HG03045 (cell line): ENCODE results near the gene PDRG1.
"Not testable (repeated sequence)": the region's sequence is repeated elsewhere in the genome, so short reads cannot be mapped to it uniquely, and the experiment has no call there.

ENCODE experiments used
- ATAC-seq: cut with Tn5 transposase; IDR thresholded peaks from one replicate; pipeline ENCODE4 v1.9.1; 2021; ENCODE audit warnings: mild to moderate bottlenecking, moderate library complexity; ENCODE audit not compliant: unreplicated experiment

Gene PDRG1

DNA sequence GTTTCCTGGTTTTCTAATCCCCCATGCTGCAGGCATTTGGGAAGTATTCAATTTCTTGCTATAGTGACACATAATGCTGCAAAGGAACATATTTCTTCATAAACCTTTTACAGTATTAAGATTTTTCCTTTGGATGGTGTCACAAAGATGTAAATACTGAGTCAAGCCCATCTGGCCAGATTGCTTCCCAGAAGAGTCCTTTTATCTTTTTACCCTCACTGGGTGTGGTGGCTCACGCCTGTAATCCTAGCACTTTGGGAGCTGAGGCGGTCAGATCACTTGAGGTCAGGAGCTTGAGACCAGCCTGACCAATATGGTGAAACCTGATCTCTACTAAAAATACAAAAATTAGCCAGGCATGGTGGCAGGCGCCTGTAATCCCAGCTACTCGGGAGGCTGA is 22.2 kb downstream of the PDRG1 start:
- ATAC-seq, result not testable (repeated sequence)

DNA sequence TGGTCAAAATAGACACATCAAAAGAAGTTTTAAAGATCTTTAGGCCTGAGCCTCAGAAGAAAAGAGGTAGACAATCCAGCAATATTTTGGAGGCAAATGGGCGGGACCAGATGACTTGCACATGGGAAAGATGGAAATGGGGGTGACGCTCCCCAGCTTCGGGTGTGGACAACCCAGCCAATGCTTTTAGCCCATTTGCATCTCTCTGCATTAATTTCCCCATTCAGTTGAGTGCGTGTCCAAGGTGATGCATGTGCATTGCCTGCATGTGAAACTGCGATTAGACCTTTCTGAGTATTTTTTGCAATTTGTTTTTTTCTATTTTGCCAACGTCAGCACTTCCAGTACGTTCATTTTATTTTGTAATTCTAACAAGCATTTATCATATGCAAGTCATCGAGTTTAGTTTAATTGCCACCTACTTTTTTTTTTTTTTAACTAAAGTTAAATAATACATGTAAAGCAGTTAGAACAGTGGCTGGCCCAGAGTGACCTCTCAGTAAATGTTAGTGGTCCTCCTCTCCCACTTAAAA is 24.2 kb downstream of the PDRG1 start:
- no peak for ATAC-seq

DNA sequence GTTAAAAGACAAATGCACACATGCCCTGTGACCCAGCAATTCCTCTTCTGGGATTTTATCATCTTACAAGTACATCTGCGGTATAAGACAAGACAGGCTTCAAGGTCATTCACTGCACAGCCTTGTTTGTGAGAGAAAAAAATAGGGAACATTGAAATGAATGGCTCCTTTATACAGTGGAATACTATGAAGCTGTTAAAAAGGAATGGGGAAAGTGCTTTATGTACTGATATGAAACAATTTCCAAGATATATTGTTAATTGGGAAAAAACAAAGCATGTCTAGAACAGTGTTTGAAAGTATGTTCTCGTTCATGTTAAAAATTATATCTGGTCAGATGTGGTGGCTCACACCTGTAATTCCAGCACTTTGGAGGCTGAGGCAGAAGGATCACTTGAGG is 25.4 kb downstream of the PDRG1 start:
- no peak for ATAC-seq

DNA sequence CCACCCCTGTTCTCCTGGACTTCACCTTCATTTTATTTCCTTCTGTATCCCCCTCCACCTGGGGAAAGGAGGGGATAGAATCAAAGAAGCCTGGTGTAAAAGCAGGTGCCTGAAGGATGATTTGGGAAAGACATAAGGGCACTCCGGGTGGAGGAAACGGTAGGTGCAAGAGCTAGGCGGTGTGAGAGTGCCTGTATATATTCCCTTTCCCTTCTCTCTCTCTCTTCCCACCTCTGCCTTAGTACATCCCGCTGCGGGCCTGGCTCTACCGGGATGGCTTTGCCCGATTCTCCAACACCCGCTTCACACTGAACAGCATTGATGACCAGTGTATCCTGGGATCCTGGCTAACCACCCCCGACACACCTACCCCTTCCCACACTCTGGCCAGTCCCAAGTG is 26.2 kb downstream of the PDRG1 start:
- ATAC-seq, result no peak

DNA sequence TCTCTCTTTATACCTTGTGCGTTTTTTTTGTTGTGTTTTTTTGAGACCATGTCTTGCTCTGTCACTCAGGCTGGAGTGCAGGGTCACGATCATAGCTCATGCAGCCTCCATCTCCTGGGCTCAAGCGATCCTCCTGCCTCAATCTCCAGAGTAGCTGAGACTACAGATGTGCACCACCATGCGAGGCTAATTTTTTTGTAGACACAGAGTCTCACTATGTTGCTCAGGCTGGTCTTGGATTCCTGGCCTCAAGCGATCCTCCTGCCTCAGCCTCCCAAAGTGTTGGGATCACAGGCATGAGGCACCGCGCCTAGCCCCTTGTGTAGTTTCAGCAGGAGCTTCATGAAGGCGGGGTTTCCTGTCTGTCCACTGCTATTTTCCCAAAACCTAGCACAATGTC is 27.3 kb downstream of the PDRG1 start:
- no peak for ATAC-seq

DNA sequence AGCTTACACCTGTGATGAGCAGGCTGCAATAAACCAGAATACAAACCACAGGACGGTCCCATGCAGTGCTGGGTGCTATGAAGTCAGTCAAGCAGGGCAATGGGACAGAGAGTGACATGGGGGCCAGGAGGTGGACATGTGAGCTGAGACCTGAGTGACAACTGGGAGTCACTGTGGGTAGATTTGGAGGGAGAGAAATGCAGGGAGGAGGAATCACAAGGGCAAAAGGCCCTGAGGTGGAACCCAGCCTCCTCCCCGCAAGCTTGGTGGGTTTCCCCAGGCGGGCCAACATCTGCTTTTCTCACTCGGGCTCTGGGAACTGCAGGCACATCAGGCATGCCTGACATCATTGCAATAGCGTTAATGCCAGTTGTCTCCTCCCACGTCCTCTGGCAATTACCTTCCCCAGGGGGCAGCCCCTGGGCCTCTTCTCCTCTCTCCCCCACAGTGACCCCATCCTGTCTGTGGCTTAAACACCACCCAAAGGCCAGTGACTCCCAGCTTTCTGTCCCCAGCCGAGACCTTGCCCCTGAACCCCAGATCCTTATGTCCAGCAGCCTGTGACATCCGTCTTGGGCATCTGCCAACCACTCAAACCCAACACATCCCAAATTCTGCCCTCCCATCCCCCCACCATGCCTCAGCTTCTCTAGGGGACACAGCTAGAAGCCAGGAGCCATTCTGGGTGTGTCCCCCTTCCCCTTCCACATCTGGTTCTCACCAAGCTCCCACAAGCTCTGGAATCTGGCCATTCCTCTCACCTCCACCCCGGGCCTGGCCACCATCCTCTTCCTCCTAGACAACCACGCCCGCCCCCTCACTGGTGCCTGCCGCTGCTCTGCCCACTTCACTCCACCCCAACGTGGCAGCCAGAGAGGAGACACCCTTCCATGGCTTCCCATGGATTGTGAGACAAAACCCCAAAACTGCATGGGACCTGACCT is 28.2 kb downstream of the PDRG1 start:
- ATAC-seq, result peak; percentile 68

DNA sequence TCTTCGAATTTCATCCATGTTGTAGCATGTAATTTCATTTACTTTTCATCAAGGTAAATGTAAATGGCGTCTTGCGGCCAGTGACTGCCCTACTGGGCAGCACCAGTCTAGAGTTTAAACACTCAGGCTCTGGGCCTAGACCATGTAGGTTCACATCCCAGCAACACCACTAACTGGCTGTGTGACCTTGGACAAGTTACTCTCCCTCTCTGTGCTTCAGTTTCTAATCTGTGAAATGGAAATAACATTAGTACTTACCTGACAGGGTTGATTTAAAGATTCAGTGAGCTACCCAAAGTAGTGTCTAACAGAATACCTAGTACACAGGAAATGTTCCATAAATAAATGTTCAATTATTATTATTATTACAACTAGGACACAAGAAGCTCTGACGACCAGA is 29.3 kb downstream of the PDRG1 start:
- no peak for ATAC-seq

DNA sequence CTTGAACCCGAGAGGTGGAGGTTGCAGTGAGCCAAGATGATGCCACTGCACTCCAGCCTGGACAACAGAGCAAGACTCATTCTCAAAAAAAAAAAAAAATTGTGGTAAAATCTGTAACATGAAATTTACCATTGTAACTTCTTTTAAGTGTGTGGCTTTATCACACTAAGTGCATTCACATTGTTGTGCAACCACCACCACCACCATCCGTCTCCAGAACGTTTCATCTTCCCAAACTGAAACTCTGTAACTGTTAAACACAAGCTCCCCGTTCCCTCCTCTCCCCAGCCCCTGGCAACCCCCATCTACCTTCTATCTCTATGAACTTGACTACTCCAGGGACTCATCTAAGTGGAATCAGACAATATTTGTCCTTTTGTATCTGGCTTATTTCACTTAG is 29.7 kb downstream of the PDRG1 start:
- no peak for ATAC-seq

DNA sequence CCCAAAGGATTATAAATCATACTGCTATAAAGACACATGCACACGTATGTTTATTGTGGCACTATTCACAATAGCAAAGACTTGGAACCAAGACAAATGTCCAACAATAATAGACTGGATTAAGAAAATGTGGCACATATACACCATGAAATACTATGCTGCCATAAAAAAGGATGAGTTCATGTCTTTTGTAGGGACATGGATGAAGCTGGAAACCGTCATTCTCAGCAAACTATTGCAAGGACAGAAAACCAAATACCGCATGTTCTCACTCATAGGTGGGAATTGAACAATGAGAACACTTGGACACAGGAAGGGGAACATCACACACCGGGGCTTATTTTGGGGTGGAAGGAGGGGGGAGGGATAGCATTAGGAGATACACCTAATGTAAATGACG is 30.4 kb downstream of the PDRG1 start:
- ATAC-seq, result not testable (repeated sequence)

DNA sequence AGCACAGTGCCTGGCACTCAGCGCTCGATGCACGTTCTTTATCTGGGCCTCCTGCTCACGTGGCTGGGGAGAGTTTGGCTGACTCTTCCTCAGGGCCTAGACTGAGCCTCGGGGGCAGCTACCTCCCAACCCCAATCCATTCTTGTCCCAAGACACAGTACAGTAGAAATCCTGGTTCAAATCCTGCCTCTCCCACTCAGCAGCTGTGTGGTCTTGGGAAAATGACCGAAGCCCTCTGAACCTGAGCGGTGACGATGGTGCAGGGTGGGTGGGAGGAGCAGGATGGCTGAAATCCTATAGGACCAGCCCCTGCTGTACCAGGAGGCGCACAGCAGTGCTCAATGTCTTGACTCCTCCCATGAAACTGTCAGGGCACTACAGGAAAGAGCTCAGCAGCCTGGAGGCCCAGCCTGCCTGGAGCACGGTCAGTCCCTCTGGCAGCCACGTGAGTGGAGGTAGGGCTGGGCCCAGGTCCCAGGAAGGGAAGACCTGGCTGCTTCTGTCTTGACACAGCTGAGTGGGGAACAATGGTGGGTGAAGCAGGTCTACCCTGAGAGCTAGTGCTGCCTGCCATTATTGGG is 31.5 kb downstream of the PDRG1 start:
- ATAC-seq, result no peak

DNA sequence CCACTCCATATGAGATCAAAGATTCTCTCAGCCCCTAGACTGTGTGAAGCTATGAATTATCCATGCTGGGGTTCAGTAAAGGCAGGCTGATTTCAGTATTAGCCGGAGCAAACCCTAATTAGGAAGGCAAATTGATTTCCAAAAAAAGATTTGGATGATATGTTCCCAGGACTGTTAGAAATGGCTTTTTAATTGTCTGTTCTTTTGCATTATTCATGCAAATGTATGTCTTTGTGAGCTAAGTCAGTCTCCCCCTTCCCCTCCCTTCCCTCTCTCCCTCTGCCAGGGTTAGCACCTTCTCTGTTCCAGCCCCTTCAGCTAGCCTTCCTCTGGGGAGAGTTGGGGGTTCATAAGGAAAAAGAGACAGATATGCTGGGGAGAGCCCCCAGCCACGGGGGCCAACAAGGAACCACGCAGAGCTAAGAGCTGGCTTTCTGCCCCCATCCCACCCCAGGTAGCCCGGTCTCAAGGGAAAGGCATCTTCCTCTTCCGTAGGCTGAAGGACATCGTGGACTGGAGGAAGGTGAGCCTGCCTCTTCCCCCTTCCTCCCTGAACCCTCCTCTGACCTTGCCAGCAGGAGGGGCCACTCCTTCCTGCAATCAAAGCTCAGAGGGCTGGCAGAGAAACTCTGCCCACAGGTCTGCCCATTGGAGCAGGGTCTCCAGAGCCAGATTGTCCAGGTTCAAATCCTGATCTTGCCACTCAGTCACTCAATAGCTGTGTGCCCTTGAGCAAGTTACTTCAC is 32.3 kb downstream of the PDRG1 start:
- ATAC-seq, result no peak

DNA sequence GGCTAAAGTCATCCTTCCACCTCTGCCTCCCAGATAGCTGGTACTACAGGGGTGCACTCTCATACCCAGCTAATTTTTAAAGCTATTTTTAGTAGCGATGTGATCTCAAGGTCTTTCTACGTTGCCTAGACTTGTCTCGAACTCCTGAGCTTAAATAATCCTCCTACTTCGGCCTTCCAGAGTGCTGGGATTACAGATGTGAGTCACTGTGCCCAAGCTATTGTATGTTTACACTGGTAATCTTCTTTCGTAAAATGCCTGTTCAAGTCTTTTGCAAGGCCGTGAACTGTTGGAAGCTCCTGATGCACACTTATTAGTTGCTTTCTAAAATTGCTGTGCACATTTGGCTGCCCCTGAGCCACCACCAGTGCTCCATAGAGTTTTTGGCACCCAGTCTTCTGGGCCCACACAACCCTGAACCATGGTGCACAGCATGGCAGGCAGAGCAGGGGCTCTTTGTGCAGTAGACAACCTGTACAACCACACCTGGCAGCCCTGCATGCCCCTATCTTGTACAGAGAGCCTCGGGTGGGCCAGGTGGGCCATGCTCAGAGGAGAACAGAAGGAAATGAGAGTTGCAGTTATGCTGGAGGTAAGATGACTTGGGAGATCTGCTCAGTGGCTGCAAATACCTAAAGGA is 33.3 kb downstream of the PDRG1 start:
- ATAC-seq, result no peak

DNA sequence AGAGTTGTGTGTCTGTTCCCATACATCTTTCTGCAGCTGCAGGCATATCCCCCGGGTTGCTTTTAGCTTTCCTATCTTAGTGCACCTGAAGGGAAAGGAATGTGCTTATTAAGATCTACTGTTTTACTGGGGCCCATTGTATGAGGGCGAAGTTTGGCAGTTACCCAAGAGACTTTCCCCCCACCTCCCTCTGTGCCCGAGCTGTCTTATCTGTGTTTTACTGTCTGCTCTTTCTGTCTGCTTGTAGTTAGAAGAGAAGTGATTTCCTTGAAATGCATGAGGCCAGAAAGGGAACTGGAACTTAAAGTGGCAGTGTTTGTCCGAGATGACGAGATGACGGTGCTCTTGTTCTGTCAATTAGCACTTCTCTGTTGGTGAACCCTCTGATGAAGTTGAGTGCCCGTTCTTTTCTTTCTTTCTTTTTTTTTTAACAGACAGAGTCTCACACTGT is 33.9 kb downstream of the PDRG1 start:
- ATAC-seq, result not testable (repeated sequence)

DNA sequence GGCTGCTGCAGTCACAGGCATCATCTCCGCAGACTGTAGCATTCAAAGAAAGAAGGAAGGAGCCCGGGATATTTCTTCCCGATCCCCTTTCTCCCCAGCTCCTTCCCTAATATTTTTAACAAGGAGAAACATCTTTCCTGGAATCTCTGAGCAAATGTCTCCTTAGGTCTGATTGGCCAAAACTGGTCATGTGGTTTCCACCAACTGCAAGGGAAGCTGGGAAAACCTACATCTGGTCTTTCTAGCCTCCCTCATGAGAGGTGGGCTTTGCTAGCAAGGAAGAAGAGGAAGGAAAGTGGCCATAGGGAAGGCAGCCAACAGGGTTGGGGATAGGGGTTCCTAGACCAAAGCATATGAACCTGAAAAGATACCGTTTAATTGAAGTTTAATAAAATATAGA is 35.1 kb downstream of the PDRG1 start:
- no peak for ATAC-seq

DNA sequence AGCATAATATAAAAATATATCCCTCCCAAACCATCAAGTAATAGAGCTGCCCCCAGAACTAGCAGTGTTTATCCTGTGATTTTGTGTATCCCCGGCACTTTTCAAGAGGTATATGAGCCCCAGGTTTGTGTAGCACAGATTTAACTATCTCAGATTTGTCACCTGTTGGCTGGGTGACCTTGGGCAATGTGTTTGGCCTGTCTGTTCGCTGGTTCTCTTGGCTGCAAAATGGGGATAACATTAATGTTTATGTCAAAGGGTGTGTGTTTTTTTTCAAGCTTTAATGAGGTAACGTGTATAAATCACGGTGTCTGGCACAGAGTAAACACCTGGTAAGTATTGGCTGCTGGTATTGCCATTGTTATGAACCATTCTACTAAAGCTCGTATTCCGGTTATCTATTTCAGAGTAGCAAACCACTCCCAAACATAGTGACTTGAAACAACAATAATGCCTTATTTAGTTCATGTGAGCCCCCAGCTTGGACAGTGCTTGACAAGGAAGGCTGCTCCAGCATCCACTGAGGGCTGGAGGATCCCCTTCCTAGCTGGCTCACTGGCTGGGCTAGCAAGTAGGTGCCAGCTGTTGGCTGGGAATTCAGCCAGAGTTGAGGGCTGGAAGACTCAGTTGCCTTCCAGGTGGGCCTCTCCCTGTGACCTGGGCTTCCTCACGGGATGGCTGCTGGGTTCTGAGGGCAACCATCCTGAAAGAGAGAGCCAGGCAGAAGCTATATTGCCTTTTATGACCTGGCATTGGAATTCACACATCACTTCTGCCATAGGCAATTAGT is 36.2 kb downstream of the PDRG1 start:
- ATAC-seq, result no peak

DNA sequence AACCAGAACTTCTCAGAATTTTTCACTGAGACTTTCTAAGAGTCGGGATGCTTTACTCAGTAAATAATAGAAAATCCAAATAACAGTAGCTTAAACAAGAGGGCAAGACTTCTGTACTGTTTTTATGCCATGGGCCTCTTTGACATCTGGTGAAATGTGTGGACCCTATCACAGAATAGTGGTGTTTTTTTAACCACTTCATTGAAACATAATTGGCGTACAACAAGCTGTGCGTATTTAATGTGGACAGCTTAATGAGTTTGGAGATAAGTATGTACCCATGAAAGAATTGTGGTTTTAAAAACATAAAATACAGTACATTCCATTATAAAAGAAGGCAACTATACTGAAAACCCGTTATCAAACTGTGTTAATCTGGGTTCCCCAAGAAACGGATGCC is 37.7 kb downstream of the PDRG1 start:
- ATAC-seq, result no peak

DNA sequence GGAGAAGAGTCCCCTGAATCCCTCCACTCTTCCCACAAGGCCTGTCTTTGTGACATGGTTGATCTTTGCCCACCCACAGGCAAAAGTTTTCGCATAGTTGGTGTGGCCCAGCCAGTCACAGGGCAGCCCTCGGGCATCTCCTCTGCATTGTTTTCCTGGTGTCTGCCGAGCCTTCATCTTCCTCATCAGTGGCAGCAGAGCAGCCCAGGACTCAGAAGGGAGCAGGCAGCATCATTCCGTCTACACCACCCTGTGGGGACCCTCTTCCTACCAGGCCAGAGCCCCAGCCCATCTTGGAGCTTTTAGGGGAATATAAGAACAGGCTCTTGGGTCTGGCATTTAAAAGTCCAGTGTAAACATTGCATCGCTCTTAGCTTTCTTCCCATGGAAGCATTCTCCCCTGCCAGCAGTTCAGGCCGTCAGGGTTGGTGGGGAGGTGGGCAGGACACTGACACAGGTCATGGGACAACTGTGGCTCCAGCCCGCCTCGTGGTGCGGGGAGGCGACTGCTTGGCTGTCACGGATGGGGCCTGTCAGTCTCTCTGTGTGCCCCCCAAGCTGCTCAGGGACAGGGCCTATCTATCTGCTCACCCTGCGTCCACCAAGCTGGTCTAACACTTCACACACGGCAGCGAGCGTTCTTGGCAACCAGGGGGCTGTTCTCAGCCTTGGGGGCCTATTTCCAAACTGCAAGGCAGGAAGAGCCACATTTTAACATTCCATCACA is 38.3 kb downstream of the PDRG1 start:
- no peak for ATAC-seq

DNA sequence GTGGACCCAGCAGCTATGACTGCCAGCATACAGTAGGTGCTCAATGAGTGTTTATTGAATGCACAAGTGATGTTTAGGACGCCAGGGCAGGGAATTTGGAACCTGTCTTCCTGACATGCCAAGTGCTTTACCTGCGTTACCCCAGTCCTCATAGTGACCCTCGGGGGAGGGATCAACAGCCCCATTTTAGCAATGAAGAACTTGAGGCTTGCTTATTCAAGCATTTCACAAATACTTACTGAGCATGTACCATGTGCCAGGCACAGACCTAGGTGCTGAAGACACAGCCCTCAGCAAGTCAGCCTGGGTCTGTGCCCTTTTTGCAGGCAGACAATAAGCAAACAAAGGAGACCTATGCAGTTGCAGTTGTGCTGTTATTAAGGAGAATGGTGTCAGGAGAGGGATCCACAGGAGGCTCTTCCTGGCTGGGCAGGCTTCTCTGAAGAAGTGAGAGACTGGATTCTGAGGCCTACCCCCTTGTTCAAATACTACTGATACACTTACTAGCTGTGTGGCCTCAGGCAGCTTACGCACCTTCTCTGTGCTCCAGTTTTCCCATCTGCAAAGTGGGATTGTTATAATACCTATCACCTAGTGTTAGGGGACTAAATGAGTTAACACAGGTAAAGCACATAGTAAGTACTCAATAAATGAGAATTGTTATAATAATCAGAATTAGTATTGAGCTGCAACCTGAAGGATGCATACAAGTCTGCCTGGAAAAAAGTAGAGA is 41.6 kb downstream of the PDRG1 start:
- ATAC-seq, result no peak
